Measurements from ENCODE around the gene RPL12. TPM values are rescaled to one million over a fixed set of nuclear protein-coding genes. Genes with fewer than 3 reads are reported as not detected.
"Not testable (repeated sequence)": the region's sequence is repeated elsewhere in the genome, so short reads cannot be mapped to it uniquely, and the experiment has no call there.

The RPL12 gene
- total RNA-seq, 1 donor from 2014 or later: 1,044 TPM

- no peak for DNase-seq (ENCODE audit: low spot score, unreplicated experiment)
- no peak overlapping the region for H3K4me3 Mint-ChIP-seq (ENCODE audit: low read depth)
- H3K36me3 Mint-ChIP-seq (ENCODE audit: insufficient read depth): peaks cover 25% of the 10 kb centered on the region
- no peak for TF ChIP-seq CTCF (IDR thresholded peaks at IDR 0.05; ENCODE audit: unreplicated experiment)
- H3K27ac Mint-ChIP-seq: peak overlapping the region; percentile 59
- H3K9me3 Mint-ChIP-seq (ENCODE audit: low read depth): no peaks in the 10 kb centered on the region
- H3K4me1 Mint-ChIP-seq (ENCODE audit: low read depth): no peaks in the 10 kb centered on the region
- H3K27me3 Mint-ChIP-seq: no peaks in the 10 kb centered on the region
These were observed 19.5 kb upstream of the RPL12 start for GRCh38 chr9:127470662-127471061.

GRCh38 chr9:127467621-127468020 lies 16.4 kb upstream of the RPL12 start:
- Mint-ChIP-seq H3K4me3 (ENCODE audit: low read depth) (no peak overlapping the region), H3K4me1 (ENCODE audit: low read depth) (no peaks in the 10 kb centered on the region), H3K27me3 (no peaks in the 10 kb centered on the region), H3K27ac (no peak overlapping the region), H3K9me3 (ENCODE audit: low read depth) (no peaks in the 10 kb centered on the region), H3K36me3 (ENCODE audit: insufficient read depth) (peaks cover 18% of the 10 kb centered on the region)
- no peak for TF ChIP-seq CTCF (IDR thresholded peaks at IDR 0.05; ENCODE audit: unreplicated experiment)
- DNase-seq (ENCODE audit: low spot score, unreplicated experiment): no peak

- H3K36me3 Mint-ChIP-seq (ENCODE audit: insufficient read depth): peaks cover 21% of the 10 kb centered on the region
- not testable (repeated sequence) for H3K9me3 Mint-ChIP-seq (ENCODE audit: low read depth); H3K27me3 Mint-ChIP-seq; DNase-seq (ENCODE audit: low spot score, unreplicated experiment); H3K4me1 Mint-ChIP-seq (ENCODE audit: low read depth); H3K27ac Mint-ChIP-seq; H3K4me3 Mint-ChIP-seq (ENCODE audit: low read depth)
These were observed 15.3 kb upstream of the RPL12 start for GRCh38 chr9:127466407-127466917.

GRCh38 chr9:127463911-127464310 lies 12.7 kb upstream of the RPL12 start:
- Mint-ChIP-seq H3K36me3 (ENCODE audit: insufficient read depth) (peaks cover 17% of the 10 kb centered on the region), H3K9me3 (ENCODE audit: low read depth) (no peaks in the 10 kb centered on the region), H3K4me1 (ENCODE audit: low read depth) (no peaks in the 10 kb centered on the region), H3K27me3 (no peaks in the 10 kb centered on the region), H3K27ac (no peak overlapping the region), H3K4me3 (ENCODE audit: low read depth) (no peak overlapping the region)
- no peak for DNase-seq (ENCODE audit: low spot score, unreplicated experiment)
- TF ChIP-seq CTCF (IDR thresholded peaks at IDR 0.05; ENCODE audit: unreplicated experiment): no peak

- H3K27ac Mint-ChIP-seq: peak overlapping the region; percentile 62
- no peak for TF ChIP-seq CTCF (IDR thresholded peaks at IDR 0.05; ENCODE audit: unreplicated experiment)
- no peak for DNase-seq (ENCODE audit: low spot score, unreplicated experiment)
- no peaks in the 10 kb centered on the region for H3K9me3 Mint-ChIP-seq (ENCODE audit: low read depth)
- no peak overlapping the region for H3K4me3 Mint-ChIP-seq (ENCODE audit: low read depth)
- no peaks in the 10 kb centered on the region for H3K27me3 Mint-ChIP-seq
- H3K36me3 Mint-ChIP-seq (ENCODE audit: insufficient read depth): peaks cover 17% of the 10 kb centered on the region
- no peaks in the 10 kb centered on the region for H3K4me1 Mint-ChIP-seq (ENCODE audit: low read depth)
These were observed 12.2 kb upstream of the RPL12 start for GRCh38 chr9:127463382-127463781.

GRCh38 chr9:127458921-127459320 lies 7.7 kb upstream of the RPL12 start:
- Mint-ChIP-seq H3K9me3 (ENCODE audit: low read depth) (no peaks in the 10 kb centered on the region), H3K36me3 (ENCODE audit: insufficient read depth) (peaks cover 14% of the 10 kb centered on the region), H3K4me3 (ENCODE audit: low read depth) (no peak overlapping the region), H3K27me3 (no peaks in the 10 kb centered on the region), H3K27ac (no peak overlapping the region), H3K4me1 (ENCODE audit: low read depth) (no peaks in the 10 kb centered on the region)
- no peak for DNase-seq (ENCODE audit: low spot score, unreplicated experiment)
- TF ChIP-seq CTCF (IDR thresholded peaks at IDR 0.05; ENCODE audit: unreplicated experiment): no peak

All from progenitor cell of endocrine pancreas (in vitro differentiated cells).